Brain pericyte (primary cell): ENCODE measurements around the gene LRRFIP1.
"Not testable (repeated sequence)": the region's sequence is repeated elsewhere in the genome, so short reads cannot be mapped to it uniquely, and the experiment has no call there.

Experiments
- DNase-seq: peaks from one replicate; pipeline ENCODE4 v3.0.0-alpha.2; 2012; ENCODE audit warnings: low read depth, low spot score

Gene LRRFIP1

GRCh38 chr2:237774811-237775553 lies 147.6 kb downstream of the LRRFIP1 start:
- no peak for DNase-seq

GRCh38 chr2:237779521-237779920 lies 152.1 kb downstream of the LRRFIP1 start:
- no peak for DNase-seq

GRCh38 chr2:237782181-237782580 lies 154.8 kb downstream of the LRRFIP1 start:
- no peak for DNase-seq

GRCh38 chr2:237783678-237784077 lies 156.3 kb downstream of the LRRFIP1 start:
- DNase-seq, result not testable (repeated sequence)

GRCh38 chr2:237786936-237787335 lies 159.5 kb downstream of the LRRFIP1 start:
- DNase-seq, result no peak

GRCh38 chr2:237790353-237790752 lies 163.0 kb downstream of the LRRFIP1 start:
- DNase-seq, result no peak

- DNase-seq, result no peak
Measured at GRCh38 chr2:237791977-237792727, 164.8 kb downstream of the LRRFIP1 start.

GRCh38 chr2:237797253-237797652 lies 169.9 kb downstream of the LRRFIP1 start:
- no peak for DNase-seq

- DNase-seq, result no peak
Measured at GRCh38 chr2:237798236-237799059, 171.1 kb downstream of the LRRFIP1 start, which contains the start of gene RBM44. RBM44 (plus strand) TSS chr2:237798779; CDS start chr2:237813610, 14,831 bp downstream.

- DNase-seq, result no peak
Measured at GRCh38 chr2:237799060-237799428, 171.7 kb downstream of the LRRFIP1 start.

GRCh38 chr2:237801466-237801865 lies 174.1 kb downstream of the LRRFIP1 start:
- no peak for DNase-seq

- DNase-seq, result peak; percentile 58
Measured at GRCh38 chr2:237806334-237806733, 178.9 kb downstream of the LRRFIP1 start.

GRCh38 chr2:237815637-237816036 lies 188.2 kb downstream of the LRRFIP1 start:
- DNase-seq, result no peak

- no peak for DNase-seq
Measured at GRCh38 chr2:237816531-237816930, 189.1 kb downstream of the LRRFIP1 start.

GRCh38 chr2:237818066-237818473 lies 190.7 kb downstream of the LRRFIP1 start:
- no peak for DNase-seq

GRCh38 chr2:237819231-237819630 lies 191.8 kb downstream of the LRRFIP1 start:
- no peak for DNase-seq

GRCh38 chr2:237820421-237820820 lies 193.0 kb downstream of the LRRFIP1 start:
- DNase-seq, result peak; percentile 15

- no peak for DNase-seq
Measured at GRCh38 chr2:237823544-237823943, 196.2 kb downstream of the LRRFIP1 start.

GRCh38 chr2:237824085-237824484 lies 196.7 kb downstream of the LRRFIP1 start:
- DNase-seq, result no peak

- DNase-seq, result no peak
Measured at GRCh38 chr2:237827421-237827987, 200.1 kb downstream of the LRRFIP1 start.
